ENCODE measurements around the gene RIPOR2.
"Not testable (repeated sequence)": the region's sequence is repeated elsewhere in the genome, so short reads cannot be mapped to it uniquely, and the experiment has no call there.

DNA sequence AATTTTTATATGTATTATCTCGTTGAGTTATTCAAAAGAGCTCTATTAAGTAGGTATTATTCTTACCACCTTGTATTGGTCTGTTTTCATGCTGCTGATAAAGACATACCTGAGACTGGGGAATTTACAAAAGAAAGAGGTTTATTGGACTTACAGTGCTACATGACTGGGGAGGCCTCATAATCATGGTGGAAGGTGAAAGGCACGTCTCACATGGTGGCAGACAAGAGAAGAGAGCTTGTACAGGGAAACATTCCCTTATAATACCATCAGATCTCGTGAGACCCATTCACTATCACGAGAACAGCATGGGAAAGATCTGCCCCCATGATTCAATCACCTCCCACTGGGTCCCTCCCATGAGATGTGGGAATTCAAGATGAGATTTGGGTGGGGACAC is 181.4 kb downstream of the RIPOR2 start:
- TF ChIP-seq, protein P1, sequence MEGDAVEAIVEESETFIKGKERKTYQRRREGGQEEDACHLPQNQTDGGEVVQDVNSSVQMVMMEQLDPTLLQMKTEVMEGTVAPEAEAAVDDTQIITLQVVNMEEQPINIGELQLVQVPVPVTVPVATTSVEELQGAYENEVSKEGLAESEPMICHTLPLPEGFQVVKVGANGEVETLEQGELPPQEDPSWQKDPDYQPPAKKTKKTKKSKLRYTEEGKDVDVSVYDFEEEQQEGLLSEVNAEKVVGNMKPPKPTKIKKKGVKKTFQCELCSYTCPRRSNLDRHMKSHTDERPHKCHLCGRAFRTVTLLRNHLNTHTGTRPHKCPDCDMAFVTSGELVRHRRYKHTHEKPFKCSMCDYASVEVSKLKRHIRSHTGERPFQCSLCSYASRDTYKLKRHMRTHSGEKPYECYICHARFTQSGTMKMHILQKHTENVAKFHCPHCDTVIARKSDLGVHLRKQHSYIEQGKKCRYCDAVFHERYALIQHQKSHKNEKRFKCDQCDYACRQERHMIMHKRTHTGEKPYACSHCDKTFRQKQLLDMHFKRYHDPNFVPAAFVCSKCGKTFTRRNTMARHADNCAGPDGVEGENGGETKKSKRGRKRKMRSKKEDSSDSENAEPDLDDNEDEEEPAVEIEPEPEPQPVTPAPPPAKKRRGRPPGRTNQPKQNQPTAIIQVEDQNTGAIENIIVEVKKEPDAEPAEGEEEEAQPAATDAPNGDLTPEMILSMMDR (IDR thresholded peaks at IDR 0.05): not testable (repeated sequence)
- TF ChIP-seq ZFX (IDR thresholded peaks at IDR 0.05; ENCODE audit: borderline replicate concordance): not testable (repeated sequence)

Measured in 22Rv1 (cell line).